Right lobe of liver (tissue), 4 donors: ENCODE results near the gene FKTN.

Experiments
- CTCF ChIP-seq, 4 donors: fragments of 200-600 bp in 3 of 4; fragments of 450-650 bp in 1 of 4; IDR thresholded peaks; one replicate each; pipeline versions ENCODE4 v1.5.1 to v1.8.0; 2016 to 2022; ENCODE audit warnings: antibody characterized with exemption in 4 of 4, mild to moderate bottlenecking in 2 of 4
- POLR2A ChIP-seq: fragments of 450-650 bp; IDR thresholded peaks from one replicate; pipeline ENCODE4 v1.6.1; 2017; ENCODE audit warnings: antibody characterized with exemption, mild to moderate bottlenecking
- donor health status: DM: no; HTN: no; CAD: no.
- donor health status: DM: no; HTN: no; CAD: no.
- donor health status: DM: no; HTN: yes; CAD: no.

- no peak for TF ChIP-seq CTCF (IDR thresholded peaks at IDR 0.05)
- no peak for TF ChIP-seq POLR2A
Observed at GRCh38 chr9:105681313-105681712, 123.4 kb downstream of the FKTN start.
